D341Med (cell line): Measurements from ENCODE around the gene RBM26.

ENCODE experiments used
- DNase-seq: peaks from one replicate; pipeline ENCODE4 v3.0.0; 2012; ENCODE audit warnings: low spot score

Gene RBM26, protein sequence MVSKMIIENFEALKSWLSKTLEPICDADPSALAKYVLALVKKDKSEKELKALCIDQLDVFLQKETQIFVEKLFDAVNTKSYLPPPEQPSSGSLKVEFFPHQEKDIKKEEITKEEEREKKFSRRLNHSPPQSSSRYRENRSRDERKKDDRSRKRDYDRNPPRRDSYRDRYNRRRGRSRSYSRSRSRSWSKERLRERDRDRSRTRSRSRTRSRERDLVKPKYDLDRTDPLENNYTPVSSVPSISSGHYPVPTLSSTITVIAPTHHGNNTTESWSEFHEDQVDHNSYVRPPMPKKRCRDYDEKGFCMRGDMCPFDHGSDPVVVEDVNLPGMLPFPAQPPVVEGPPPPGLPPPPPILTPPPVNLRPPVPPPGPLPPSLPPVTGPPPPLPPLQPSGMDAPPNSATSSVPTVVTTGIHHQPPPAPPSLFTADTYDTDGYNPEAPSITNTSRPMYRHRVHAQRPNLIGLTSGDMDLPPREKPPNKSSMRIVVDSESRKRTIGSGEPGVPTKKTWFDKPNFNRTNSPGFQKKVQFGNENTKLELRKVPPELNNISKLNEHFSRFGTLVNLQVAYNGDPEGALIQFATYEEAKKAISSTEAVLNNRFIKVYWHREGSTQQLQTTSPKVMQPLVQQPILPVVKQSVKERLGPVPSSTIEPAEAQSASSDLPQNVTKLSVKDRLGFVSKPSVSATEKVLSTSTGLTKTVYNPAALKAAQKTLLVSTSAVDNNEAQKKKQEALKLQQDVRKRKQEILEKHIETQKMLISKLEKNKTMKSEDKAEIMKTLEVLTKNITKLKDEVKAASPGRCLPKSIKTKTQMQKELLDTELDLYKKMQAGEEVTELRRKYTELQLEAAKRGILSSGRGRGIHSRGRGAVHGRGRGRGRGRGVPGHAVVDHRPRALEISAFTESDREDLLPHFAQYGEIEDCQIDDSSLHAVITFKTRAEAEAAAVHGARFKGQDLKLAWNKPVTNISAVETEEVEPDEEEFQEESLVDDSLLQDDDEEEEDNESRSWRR

DNA sequence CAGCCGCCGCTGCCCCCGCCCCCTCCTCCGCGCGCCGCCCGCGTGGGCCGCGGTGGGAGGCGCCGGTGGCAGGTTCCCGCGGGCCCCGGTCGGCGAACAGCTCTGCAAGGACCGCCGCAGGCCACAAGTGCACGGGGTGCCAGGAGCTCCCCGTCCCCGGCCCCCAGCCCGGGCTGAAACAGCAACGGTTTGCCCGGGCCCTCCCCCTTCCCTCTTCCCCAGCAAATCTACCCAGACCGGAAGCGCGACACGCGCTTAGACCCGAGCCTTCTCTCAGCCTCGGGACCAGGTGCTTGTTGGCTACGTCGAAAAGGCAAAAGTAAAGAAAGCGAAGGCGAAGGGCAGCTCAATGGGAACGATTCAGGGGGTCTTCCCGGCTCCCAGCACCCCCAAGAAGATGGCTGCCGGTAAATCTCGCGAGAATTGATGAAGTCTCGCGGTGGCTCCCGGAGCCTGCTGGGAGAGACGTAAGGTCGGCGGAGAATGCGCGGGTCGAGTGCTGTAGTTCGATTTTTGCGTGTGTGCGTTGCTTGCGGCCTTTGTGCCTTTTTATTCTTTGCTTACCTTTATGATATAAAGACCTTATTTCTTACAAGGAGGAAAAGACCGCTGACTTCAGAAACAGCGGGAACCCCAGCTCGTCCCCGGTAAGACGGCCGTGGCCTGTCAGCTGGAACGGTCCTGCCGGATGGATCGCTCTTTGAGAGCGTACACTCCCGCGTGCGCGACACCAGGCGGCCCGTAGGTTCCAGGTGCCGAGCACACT is at the start of gene RBM26:
Gene RBM26, minus strand, starts transcription at position 425 of the 766 bp plus-strand sequence. CDS start 481 bp downstream, outside the sequence.
- DNase-seq: peak; percentile 93

DNA sequence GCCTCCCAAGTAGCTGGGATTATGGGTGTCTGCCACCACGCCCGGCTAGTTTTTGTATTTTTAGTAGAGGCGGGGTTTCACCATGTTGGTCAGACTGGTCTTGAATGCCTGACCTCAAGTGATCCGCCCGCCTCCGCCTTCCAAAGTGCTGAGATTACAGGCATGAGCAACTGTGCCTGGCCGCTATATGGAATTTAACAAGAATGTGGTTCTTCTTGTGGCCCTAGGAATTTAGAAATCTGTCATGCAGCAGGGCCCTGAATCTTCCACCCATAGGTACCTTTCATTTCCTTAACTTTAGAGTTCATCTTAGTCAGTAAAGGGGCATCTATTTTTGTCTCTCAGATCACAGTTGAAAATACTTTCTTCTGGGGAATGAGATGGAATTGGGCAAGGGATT is 49.3 kb upstream of the RBM26 start:
- DNase-seq: no peak

DNA sequence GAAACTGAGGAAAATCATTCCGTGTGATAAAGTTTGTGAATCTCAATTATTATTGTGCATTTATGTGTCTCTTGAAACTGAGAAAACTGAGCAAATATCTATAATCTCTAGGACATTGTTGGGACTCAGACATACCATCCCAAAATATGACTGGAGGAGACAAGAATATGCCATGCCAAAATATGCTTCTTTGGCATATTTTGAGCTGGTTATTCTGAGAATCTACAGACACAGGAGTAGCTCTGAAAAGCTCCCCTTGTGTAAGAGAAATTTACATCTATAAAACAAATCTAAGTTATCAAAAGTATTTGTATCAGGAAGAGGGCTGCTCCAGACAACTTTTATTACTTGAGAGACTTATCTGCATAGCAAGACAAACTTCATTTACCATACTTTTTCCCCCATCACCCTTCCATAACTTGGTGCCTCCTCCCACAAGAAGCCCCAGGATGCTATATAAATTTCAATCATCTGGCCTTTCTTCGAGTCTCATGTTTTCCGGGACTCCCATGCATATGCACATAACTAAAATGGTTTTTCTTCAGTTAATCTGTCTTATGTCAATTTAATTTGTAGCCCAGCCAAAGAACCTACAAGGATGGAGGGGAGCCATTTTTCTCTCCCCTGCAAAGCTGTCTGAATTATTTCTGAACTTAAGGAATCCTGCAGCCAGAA is 46.3 kb upstream of the RBM26 start:
- no peak for DNase-seq

DNA sequence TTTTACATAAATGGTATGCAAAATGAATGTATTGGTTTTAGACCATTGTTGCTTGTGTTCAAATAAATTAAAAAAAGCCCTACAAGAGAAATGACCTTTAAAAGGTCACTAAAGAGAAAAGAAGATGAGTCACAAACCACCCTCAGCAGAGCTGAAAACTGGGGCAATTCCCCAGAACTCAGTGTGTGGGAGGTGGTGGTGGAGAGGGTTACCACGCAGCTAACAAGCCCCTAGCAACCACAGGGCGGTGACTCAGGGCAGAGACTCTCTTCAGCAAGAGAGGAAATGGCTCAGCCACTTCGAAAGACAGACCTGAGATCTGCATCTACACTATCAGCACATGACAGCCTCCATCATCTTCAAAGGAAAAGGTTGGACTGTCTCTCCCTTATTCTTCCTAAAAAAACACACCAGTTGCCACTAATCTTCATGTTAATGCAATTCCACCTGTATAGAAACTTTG is 45.5 kb upstream of the RBM26 start:
- DNase-seq: no peak

DNA sequence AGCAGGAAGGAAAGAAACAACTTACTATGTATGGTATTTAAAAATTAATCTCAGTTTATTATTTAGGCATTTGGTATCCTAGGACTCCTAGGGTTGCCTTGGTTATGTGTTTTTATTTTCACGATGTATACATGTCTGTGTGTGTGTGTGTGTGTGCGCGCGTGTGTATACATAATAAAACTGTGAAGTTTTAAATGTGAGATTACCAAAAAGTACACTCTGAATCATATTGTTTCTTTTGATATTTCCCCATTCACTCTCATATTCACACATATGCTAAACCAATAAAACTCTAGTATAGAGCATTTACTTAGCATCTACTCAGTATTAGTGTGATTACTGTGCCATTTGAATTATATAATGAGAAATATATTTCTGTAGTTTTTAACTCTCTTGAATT is 44.1 kb upstream of the RBM26 start:
- DNase-seq: no peak

DNA sequence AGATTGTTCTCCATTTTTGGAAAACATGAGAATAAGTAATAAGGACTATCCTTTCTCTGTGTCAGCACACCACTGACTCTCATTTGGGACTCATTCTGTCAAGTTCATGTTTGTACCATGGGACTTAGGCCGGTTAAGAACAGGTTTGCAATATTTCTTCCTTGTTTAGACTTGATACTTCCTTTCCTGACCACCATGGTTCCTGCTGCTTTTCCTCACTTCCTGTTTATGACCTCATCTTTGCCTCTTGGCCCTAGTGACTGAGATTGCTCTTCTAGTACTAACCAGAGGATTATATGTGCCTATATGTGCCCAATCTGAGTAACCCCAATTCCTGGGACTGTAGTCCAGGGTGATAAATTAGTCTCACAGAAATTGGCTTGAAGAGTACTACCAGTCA is 42.4 kb upstream of the RBM26 start:
- DNase-seq: no peak

DNA sequence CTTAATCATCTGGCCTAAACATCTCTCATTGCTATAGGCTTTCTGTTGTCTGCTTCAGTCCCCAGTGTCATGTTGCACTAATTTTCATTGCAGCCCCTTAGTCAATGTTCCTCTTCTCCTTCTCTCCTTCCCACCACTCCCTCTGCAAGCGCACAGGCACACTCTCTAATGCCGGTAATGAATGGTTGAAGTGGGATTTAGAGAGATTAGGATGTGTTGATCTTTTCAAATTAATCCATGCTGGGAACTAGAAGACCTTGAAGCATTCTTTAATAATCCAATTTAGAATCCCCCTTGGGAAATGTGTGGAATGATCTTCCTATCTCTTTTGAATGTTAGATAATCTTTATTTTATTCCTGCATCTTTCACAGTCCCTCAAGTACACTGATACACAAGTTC is 41.7 kb upstream of the RBM26 start:
- DNase-seq: peak; percentile 61

DNA sequence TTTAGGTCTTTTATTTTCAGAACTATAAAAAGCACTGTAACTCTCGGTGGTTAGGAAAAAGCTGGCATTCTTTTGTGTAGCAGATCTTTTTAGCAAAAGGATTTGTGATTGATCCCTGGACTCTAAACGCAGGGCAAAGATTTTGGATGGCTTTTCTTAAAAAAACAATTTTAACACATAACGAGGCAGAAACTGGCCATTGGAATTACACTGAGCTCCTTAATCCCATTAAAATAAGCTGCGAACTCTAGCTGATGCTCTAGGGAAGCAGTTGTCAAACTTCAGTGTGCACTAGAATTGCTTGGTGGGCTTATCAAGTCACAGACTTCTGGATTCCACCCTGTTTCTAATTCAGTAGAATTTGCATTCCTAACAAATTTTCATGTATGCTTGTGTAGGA is 41.1 kb upstream of the RBM26 start:
- no peak for DNase-seq

DNA sequence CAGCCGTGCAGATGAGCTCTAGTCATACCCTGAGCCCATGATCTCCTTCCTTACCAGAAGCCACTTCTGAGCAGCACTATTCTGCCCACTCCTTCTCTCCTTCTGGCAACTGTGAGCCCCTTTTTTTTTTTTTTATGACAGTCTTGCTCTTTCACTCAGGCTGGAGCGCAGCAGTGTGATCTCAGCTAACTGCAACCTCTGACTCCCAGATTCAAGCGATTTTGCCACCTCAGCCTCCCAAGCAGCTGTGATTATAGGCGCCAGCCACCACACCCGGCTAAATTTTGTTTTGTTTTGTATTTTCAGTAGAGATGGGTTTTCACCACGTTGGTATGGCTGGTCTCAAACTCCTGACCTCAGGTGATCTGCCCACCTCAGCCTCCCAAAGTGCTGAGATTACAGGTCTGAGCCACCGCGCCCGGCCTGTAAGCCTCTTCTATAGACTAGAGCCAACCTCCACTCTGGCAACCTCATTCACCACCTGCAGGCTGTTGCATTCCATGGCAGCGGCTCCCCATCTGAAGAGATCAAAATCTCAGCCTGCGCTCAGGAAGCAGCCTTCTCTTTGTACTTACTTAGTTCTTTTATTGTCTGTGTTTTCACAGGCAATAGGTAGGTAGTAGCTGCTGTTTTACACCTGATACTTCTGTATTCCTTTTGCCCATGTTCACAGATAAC is 40.1 kb upstream of the RBM26 start:
- no peak for DNase-seq

DNA sequence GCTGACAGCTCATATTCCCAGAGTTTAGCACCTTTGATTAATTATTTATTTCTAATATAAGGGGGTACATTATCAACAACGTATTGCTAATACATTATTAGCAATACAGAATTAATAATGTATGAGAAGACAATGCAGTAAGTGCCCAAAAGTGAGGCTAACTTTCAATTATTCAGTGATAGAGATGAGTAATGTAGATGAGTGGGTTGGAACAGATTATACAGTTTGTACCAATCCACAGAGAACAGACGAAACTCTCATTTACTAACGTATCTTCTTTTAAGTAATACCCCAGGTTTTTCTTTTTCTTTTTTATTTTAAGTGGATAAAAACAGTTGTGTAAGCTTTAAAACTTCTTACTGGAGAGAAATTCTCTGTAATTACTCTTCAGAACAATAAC is 36.7 kb upstream of the RBM26 start:
- DNase-seq: no peak

DNA sequence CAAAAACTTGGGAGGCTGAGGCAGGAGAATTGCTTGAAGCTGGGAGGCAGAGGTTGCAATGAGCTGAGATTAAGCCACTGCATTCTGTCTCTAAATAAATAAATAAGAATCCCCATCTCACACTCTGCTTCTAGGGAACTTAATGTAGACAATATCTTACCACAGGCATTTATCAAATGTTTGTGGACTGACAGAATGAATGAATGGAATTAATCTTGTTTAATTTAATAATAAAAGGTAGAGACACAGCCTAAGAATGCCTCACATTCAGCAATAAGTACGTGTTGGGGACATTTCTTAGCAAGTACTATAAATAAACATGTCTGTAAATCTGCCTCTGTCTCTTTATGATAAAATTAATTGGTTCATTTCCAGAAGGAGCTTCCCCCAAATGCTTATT is 36.2 kb upstream of the RBM26 start:
- no peak for DNase-seq

DNA sequence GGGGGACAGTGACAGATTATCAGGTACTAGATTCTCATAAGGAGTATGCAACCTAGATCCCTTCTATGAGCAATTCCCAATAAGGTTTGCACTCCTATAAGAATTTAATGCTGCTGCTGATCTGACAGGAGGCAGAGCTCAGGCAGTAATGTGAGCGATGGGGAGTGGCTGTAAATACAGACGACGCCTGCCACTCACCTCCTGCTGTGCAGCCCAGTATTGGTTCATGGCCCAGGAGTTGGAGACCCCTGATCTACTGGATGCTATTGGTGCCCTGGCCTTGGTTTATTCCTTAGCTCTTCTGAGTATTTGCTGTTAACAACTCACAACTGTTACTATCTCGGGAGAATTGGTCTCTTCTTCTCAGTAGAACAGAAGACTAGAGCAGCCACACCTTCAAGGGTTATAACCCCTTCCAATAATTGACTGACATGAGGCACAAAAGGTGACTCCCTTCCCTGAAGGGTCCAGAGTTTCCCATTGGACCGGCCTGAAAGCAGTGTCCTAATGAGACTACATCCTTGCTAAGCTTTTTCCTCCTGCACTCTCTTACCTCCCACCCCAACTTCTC is 35.0 kb upstream of the RBM26 start:
- no peak for DNase-seq

DNA sequence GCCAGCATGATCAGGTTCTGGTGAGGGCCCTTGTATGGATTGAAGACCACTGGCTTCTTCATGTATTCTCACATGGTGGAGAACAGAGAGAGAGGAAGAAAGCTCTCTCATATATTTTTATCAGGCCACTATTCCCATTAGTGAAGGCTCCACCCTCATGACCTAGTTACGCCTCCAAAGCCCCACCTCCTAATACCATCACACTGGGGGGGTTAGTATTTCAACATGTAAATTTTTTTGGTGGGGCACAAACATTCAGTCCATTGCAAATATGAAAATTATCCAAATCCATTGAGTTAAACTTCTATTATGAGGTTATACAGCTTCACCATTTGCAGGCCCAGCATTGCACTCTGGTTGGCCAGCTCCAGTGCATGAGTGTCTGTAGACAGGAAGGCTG is 33.2 kb upstream of the RBM26 start:
- no peak for DNase-seq

DNA sequence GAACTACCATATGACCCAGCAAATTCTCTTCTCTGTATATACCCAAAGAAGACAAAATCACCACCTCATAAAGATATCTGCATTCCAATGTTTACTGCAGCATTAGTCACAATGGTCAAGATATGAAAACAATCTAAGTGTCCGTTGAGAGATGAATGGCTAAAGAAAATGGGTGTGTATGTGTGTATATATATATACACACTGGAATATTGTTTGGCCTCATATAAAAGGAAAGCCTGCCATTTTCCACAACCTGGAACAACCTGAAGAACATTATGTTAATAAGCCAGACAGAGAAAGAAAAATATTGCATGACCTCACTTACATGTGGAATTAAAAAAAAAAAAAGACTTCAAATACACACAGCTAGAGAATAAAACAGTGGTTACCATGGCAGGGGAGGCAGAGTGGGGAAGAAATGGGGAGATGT is 29.5 kb upstream of the RBM26 start:
- no peak for DNase-seq

DNA sequence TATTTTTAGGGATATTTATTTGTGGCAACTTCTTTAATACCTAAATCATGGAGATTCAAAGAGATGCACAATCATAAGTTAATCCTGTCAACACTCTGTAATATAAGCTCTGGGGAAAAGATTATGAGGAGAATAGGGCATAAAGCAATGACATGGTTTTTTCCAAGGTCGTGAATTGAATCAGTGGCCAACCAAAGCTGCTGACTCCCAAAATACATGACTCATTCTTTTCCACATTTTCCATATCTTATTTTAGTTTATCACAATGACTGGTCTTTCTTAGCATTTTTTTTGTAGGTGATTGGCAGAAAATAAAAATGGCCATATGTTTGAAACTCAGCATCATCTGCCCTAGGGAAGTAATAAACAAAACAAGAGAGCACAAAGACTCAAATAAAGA is 28.5 kb upstream of the RBM26 start:
- DNase-seq: no peak

DNA sequence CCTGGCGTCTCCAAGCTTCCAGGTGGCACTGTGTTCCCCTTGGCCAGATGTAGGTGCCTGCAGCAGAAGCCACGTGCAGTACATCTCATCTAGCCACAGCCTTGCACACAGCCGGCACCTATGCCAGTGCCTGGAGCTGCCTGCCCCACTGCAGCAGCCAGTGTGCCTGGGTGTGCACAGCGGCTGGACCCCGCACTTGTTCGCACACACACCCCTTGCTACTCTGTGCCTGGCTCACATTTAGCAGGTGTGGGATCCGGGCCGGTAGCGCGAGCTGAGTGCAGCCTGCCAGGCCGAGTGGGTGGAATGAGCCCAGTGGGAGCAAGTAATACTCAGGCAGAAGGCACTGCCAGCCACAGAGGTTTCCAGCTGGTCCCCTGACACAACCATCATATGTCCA is 26.9 kb upstream of the RBM26 start:
- DNase-seq: no peak

DNA sequence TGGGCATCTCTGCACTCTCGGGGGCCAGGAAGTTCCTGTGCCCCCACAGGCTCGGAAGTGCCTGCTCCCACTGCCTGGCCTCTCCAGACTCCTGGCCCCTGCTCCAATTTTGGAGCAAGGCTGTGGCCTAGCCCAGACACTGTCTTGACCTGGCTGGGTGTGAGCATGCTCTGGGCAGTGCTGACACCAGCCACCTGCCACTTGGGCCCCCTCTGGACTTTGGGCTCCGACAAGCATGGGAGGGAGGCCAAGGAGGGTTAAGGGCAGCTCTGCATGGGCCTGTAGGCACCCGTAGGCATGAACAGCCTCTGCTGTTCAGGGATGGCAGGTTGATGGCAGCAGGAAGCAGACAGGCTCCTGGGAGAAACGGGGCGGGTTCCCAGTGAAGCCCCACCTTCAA is 26.0 kb upstream of the RBM26 start:
- no peak for DNase-seq

DNA sequence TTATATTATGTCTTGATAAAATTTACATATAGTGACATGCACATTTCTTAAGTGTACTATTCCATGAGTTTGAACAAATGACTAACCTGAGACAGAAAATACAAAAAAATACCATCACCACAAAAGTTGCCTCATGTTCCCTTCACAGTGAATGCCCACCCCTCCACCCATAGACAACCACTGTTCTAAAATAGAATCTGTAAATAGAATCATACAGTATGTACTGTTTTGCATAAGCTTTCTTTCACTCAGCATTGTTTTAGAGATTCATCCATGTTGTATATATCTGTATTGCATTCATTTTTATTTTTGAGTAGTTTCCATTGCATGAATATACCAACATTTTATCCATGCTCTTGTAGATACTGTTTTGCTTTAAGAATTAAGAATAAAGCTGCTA is 23.3 kb upstream of the RBM26 start:
- no peak for DNase-seq

DNA sequence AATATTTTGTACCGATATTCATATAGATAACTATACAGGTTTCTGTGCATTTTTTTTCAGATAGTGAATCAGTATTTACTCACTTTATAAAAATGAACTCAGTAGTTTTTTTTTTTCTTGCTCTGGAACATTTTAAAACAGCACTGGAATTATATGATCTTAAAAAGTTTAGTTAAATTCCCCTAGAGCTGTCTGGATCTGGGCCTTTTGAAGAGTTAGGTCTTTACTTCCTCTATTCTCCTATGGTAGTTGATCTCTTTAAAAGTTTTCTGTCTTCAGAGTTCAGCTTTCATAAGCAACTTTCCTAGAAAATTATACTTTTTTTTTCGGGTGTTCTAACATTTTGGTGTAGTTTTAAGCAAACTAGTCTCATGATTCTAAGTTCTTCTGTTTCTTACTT is 21.8 kb upstream of the RBM26 start:
- no peak for DNase-seq

DNA sequence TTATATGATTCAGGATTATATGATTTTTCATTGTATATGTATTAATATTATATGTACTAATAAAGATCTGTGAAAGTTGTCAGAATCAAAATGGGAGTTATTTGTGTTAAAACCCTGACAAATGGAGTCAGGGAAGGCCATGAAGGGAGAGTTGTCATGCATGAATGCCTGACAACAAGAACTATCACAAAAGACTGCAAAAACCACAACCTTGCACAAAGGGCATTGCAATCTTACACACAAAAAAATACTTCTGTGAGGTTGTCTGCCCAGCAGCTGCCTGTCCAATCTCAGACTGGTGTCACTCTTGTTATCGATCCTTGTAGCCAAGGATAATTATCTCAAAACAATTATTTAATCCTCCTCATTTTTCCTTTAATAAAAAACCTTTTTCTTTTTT is 21.2 kb upstream of the RBM26 start:
- no peak for DNase-seq
